HG02884 (cell line): ENCODE measurements around the gene SARS1.
"Not testable (repeated sequence)": the region's sequence is repeated elsewhere in the genome, so short reads cannot be mapped to it uniquely, and the experiment has no call there.

Source experiments
- ATAC-seq: cut with Tn5 transposase; IDR thresholded peaks from one replicate; pipeline ENCODE4 v1.9.1; 2021; ENCODE audit warnings: mild to moderate bottlenecking, moderate library complexity; ENCODE audit not compliant: unreplicated experiment

SARS1 gene, protein sequence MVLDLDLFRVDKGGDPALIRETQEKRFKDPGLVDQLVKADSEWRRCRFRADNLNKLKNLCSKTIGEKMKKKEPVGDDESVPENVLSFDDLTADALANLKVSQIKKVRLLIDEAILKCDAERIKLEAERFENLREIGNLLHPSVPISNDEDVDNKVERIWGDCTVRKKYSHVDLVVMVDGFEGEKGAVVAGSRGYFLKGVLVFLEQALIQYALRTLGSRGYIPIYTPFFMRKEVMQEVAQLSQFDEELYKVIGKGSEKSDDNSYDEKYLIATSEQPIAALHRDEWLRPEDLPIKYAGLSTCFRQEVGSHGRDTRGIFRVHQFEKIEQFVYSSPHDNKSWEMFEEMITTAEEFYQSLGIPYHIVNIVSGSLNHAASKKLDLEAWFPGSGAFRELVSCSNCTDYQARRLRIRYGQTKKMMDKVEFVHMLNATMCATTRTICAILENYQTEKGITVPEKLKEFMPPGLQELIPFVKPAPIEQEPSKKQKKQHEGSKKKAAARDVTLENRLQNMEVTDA

DNA sequence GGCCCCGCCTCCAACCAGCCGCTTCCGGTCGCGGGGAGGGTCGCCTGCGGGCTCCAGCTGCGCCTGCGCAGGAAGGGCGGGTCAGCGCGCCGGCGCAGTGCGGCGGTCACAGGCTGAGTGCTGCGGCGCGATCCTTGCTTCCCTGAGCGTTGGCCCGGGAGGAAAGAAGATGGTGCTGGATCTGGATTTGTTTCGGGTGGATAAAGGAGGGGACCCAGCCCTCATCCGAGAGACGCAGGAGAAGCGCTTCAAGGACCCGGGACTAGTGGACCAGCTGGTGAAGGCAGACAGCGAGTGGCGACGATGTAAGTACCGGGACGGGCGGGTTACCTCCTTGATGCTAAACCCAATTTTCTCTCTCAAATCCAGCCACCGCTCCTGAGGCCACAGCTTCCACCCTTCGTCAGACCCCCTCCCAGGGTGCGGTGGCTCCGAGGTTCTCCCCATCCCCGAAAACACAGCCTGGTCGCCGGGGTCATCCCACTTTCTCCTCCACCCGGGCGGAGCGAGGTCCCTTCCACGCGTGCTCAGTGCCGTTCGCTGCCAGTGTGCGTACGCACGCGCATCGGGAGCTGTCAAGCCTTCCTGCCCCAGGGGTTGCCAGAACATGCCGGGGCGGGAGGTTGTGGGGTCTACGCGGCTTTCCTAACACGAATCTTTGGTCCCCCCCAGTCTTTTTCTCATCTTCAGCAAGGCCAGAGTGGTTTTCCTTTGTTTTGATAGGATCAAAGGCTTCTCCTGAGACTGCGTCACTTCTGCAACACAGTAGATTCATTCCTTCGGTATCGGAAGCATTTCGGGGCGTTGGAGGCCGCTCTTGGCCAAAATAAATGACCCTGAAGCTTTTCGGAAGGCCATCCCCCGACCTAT, at the start of gene SARS1:
SARS1 (plus strand) TSS at position 95 of the 870 bp plus-strand sequence; CDS start at position 170, 75 bp downstream.
- ATAC-seq = peak; percentile 77

DNA sequence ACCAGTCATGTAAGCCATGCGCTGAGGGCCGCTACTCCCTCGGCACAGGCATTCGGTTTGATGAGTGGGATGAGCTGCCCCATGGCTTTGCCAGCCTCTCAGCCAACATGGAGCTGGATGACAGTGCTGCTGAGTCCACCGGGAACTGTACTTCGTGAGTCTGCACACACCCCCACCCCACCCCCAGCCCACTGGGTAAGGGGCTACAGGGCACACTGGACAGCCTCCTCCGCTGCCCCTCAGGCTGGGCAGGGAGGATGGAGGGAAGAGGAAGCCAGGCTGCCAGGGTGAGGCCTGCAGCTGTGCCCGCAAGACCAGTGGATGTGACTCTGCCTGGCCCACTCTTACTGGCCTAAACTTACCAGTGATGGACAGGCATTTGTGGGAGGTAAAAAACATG, 49.2 kb upstream of the SARS1 start:
- no peak for ATAC-seq

DNA sequence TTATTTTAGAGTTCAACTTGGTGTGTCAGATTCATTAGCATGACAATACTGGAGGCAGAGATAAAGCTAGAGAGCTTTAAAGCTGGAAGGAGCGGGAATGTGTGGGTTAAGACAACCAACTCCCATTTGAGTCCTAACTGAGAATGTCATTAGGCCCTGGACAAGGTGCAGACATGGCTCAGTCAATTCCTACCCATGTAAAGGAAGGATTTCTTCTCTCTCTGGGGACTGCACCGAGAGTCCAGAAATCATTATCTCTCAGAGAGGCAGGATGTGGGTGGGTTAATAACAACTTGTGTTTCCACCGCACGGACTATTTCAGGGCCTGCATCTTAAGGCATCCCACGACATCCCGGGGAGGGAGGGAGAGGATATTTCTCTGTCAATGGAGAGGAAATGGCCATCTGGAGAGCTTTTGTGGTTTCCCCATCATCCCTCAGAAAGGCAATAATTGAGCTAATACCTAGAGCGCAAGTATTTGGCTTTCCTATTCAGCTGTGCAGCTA, 46.7 kb upstream of the SARS1 start:
- peak; percentile 46 for ATAC-seq

DNA sequence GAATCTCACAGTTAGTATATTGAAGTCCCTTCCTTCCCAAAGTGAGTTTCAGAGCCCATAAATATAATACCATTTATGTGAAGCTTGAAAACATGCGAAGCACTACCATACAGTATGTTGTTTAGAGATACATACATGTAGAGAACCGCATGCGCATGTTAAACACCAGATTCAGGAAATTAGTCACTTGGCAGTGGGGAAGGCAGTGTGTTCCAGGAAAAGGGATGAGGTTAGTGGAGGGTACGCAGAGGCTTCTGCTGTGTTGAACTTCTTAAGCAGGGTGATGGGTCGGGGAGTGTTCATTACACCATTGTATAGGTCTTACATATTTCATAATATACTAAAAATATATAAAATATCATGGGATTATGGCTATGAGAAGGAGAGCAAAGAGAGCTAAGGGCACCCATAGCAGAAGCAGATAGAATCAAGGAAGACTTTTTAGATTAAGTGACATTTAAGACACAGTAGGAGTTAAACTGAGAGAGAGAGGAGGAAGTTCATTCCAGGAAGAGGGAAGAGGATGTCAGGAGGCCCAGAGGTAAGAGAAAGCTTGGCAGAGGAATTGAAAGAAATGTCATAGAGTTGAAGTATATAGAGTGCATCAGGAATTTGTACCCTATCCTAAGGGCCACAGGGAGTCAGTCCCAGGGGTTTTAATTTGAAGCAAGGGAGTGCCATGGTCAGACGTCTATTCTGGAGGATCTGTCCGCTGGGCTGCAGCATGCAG, 43.5 kb upstream of the SARS1 start:
- ATAC-seq = no peak

DNA sequence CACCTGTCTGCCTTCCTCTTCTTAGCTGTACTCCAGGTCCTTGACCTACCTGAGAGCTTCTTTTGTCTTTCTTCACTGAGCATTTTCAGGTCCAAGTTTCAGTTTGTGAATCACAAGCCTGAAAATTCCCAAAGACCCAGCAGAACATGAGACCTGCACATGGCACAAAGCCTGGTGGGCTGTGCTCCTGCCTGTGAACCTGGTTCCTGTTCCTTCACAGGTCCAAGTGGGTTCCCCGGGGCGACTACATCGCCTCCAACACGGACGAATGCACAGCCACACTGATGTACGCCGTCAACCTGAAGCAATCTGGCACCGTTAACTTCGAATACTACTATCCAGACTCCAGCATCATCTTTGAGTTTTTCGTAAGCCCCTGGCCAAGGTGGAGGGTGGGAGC, 42.1 kb upstream of the SARS1 start:
- ATAC-seq = no peak

DNA sequence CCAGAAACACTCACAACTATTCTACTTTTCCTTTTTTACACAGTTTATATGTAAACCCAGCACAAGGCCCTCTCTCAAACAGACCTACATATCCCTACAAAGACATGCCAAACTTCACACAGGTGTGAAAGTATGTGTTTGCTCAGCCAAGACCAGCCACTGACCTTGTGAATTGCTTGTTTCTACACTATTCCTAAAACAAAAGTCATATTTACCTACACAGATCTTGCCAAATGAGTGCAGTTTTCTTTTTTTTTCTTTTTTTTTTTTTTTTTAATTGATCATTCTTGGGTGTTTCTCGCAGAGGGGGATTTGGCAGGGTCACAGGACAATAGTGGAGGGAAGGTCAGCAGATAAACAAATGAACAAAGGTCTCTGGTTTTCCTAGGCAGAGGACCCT, 37.4 kb upstream of the SARS1 start:
- ATAC-seq = not testable (repeated sequence)

DNA sequence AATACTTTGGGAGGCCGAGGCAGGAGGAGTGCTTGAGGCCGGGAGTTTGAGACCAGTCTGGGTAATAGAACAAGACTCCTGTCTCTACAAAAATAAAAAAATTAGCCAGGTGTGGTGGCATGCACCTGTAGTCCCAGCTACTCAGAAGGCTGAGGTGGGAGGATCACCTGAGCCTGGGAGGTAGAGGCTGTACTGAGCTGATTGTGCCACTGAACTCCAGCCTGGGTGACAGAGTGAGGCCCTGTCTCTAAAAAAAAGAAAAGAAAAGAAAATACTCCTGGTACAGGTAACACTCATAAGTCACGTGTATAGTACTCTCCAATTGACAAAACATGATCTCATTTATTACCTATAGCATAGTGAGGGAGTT, 33.0 kb upstream of the SARS1 start:
- ATAC-seq = not testable (repeated sequence)

DNA sequence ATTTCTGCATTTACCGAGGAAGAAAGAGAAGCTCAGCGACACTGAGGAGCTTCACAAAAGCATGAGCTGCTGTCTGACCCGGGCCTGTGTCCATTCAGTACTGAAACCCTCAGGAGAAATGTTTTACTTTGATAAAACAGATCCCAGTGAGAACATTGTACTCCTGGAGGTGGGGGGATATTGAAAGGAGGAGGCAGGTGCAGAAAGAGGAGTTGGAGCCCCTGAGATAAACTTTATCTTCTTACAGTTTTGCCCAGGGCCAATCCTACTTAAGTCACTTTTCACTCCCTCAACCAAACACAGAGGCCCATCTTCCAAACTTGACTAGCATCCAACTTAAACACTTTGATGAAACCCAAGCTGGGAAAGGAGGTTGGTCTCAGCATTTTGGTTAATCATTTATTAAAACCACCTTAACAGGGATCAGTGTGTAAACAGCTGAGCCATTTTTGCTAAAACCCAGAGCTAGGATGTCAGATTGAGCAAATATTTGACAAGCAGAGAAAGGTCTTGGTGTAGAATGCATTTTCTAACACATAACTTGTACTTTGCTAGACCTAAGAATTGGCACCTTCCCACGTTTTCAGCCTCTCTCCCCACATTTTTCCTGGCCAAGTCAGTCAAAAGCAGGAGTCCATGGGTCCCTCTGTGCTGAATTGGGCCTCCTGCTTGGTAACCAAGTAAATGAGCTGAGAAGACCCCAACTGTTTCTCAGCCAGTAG, 32.5 kb upstream of the SARS1 start:
- ATAC-seq = no peak

DNA sequence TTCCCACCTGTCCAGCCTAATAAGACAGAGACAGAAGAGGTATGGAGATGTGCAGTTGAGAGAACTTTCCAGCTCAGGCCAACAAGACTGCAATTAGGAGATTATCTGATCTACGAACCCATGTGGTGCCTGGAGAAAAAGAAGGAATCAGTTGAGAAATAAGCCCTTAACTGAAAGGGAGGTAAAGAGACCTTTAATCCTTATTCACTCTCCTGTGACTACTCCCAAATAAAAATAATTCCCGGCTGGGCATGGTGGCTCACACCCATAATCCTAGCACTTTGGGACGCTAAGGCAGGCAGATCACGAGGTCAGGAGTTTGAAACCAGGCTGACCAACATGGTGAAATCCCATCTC, 31.9 kb upstream of the SARS1 start:
- no peak for ATAC-seq

DNA sequence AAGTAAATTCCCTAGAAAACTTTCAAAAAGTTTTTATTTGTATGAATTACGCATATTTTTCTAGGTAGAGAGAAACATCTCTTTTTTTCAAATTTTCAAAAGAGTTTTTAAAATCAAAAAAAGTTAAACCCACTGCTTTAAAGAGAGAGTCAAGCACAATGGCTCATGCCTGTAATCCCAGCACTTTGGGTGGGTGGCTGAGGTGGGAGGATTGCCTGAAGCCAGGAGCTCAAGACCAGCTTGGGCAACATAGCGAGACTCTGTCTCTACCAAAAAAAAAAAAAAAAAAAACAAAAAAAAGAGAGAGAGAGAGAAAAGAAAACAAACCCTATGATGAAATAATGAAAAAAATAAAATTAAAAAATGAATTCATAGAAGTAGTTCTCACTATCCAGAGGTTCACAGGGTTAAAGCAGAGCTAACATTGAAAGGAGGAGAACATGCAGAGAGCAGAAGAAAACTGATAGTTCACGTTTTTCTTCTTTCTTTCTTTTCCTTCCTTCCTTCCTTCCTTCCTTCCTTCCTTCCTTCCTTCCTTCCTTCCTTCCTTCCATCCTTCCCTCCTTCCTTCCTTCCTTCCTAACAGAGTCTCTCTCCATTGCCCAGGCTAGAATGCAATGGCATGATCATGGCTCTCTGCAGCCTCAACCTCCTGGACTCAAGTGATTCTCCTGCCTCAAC, 30.5 kb upstream of the SARS1 start:
- no peak for ATAC-seq

DNA sequence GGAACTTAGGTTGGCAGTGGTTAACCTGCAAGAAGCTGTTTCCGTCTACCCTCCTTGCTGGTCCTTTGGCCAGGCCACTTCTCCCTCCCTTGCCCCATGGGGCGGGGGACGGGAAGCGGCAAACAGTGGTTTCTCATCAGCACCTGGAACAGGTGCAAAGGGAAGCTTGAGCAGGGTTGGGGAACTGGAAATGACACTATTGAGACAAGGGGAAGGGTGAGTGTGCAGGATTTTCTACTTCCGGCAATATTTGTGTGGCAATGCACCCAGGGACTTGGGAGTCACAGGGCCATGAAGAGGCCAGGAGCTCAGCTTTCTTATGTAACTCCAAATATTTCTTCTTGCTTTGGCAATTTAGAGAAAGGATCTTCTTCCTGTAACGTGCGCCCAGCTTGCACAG, 29.0 kb upstream of the SARS1 start:
- no peak for ATAC-seq

DNA sequence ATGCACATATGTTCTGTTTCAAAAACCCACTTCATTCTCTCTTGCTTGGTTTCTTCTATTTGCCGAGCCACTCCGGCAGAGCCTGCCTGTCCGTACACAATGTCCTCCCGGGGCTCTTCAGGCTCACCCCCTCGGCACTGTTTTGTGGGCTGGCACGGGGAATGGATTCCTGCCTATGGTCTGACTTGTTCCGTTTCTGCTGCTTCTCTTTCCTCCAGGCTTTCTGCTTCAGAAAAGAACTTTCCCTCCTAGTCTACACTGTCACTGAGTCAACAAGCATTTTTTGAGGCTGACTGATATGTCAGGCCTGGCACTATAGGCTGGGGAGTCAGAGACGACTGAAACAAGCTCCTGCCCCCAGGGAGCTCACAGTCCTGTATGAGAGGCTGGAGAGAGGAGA, 28.4 kb upstream of the SARS1 start:
- no peak for ATAC-seq

DNA sequence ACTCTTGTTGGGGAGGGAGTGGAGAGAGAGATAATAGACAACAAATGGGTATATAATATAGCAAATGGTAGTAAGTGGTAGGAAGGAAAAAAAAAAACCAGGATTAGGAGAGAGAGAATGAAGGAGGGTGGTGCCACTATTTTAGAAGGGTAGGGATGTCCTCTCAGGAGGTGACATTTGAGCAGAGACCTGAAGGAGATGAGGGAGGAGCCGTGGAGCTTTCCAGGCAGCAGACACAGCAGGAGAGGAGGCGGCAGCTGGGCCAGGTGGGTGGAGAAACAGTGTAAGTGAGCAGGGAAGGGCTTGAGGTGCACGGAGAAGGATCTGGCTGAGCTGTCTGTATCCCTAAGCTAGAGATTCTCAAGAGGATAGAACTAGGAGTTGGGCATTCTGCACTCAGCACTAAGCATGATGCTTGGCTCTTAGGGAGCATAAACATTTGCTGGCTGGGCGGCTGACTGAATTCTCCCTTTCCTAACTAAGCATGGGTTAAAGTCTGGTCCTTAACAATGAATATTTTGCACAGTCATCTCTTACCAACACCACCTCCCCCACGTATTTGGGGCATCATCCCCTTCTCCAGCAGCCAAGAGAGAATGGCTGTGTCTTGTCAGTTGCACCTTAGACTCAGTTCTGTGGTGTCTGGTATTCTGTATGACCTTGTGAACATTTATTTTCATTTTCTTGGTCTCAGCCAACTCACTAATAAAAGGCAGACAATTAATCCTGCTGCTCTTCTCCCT, 27.6 kb upstream of the SARS1 start:
- no peak for ATAC-seq

DNA sequence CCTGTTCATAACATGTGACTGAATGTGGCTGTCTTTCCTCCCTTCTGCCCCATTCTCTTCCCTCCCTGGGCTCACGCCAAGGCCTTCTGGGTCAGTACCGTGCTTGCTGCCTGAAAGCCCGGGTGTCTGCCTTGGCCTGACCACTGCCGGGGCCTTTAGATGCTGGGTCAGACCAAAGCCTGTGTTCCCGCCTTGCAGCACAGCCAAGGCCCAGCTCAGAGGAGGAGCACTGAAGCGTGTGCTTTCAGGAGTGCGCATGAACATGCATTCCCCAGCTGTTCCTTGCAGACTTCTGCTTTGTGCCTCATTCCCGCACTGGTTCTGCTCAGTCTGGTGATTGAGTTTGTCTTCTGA, 27.0 kb upstream of the SARS1 start:
- no peak for ATAC-seq

DNA sequence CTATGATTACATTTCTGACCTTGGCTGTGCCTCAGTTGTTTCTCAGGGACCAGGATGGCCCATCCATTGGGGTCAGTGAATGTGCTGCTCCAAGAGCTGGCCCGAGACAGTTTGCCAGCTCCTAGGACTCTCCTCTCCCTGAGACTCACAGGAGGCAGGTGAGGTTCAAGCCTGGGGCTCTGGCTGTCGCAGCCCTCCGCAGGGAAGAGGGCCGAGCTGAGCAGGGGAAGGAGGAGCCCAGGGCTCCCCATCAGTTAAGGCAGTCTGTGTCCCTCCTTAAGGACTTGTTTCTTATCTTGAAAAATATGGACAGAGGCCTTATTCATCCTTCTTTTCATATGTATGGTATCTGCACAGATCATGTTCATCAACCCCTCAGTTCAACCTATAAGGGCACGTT, 26.6 kb upstream of the SARS1 start:
- ATAC-seq = no peak

DNA sequence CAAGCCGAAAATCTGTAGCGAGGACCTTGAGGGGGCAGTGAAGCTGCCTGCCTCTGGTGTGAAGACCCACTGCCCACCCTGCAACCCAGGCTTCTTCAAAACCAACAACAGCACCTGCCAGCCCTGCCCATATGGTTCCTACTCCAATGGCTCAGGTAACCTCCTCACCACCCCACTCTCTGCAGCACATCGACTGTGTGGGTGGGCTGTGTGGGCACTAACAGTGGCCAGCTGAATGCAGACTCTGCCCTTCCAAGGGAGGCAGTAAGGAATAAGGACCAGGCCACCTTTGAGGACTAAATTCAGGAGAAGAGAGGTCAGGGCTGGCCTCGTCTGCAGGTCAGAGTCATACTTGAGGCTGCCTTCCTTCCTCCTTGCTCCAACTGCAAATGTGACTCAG, 25.5 kb upstream of the SARS1 start:
- no peak for ATAC-seq

DNA sequence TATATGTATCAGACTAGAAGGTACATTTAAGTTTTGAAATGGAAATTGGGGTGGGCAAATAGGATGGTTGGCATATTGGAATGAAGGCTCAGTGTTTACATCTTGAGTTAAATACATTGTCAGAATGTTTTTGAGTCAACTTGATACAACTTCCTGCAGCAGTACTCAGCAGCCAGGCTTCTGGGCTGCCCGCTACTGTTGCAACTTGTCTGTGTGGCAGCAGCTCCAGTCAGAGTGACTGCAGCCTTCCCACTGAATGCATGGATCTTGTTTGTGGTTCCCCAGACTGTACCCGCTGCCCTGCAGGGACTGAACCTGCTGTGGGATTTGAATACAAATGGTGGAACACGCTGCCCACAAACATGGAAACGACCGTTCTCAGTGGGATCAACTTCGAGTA, 24.9 kb upstream of the SARS1 start:
- ATAC-seq = no peak

DNA sequence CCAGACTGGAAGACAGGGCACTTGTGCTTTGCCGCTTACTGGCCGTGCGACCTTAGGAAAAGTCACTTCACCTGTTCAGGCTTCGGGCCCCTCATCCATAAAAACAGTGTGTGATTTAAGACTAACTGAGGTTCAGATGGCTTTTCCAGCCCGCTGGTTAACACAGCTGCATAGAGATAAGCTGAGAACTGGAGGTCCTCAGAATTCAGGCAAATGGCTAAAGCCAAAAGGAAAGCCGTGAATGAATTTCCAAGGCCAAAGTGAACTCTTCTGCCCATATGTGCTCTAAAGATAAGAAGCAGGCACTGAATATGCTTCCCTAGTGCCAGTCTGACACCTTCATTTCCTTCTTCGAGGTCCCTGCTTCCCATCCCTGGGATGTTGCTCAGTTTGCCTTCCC, 23.5 kb upstream of the SARS1 start:
- no peak for ATAC-seq

DNA sequence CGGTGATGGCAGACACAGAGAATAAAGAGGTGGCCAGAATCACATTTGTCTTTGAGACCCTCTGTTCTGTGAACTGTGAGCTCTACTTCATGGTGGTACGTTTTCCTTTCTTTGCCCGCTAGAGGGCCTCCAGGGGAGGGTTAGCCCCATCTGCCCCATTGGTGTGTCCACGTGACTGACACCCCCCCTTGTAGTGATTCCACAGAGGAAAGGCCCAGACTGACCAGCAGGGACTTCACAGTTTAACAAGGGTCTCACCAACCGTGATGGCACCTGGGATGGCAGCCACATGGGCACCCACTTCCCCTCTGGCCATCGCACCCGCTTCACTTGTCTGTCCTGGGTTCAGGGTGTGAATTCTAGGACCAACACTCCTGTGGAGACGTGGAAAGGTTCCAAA, 22.3 kb upstream of the SARS1 start:
- ATAC-seq = no peak
